GM21786 (cell line): ENCODE data around the gene OOSP1.
"Not testable (repeated sequence)": the region's sequence is repeated elsewhere in the genome, so short reads cannot be mapped to it uniquely, and the experiment has no call there.

Experiments used
- ATAC-seq: cut with Tn5 transposase; IDR thresholded peaks from one replicate; pipeline ENCODE4 v1.9.1; 2021; ENCODE audit not compliant: unreplicated experiment

OOSP1 gene

DNA sequence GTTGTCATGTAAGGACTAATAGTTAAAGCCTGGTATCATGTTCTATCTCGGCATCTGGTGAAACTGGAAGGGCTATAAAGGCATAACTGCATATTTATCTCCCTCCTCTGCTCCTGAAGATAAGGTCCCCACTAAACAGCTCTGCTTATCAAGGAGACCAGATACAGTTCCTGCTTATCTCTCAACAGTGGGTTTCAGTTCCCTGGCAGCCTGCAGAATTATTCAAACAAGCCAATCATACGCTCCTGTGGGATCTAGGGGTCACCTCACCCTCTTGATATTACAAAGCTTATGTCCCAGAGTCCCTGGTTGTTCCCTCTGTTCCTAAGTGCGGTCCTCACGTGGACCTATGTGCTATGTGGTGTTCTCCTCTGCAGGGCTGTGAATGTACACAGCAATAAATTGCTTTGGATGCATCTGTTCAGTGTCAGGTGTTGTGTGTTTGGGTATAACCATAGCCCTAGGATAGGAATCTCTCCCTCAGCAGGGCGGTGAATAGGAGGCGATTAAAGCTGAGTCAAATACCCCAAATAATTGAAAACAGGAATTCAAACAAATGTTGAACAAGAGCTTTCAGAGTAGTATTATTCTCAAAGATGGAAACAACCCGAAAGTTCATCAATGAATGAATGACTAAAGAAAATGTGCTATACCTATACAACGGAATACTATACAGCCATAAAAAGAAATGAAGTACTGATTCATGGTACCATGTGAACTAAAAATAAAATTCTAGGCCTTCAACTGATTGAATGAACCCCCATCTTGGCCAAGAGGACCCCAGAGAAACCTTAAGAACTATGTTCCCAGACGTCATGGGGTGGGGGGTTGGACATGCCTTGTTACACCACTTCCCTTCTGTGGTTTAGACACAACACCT is 22.5 kb downstream of the OOSP1 start:
- ATAC-seq, result no peak

DNA sequence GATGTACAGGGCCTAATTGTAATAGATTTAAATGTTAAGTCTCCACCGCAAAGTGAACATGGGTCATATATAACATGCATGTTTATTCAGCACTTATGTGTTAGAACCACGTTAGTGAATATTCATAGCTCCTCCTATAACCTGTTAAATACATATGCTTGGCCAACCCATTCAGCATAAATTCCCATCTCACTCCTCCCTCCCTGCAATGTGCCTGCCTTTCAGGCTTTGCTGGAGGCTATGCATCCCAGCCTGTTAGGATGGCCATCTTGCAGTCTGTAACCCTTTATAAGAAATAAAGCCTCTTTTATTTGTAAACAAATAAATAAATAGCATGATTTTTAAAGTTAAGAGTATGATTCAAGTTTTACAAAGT is 23.9 kb downstream of the OOSP1 start:
- no peak for ATAC-seq

DNA sequence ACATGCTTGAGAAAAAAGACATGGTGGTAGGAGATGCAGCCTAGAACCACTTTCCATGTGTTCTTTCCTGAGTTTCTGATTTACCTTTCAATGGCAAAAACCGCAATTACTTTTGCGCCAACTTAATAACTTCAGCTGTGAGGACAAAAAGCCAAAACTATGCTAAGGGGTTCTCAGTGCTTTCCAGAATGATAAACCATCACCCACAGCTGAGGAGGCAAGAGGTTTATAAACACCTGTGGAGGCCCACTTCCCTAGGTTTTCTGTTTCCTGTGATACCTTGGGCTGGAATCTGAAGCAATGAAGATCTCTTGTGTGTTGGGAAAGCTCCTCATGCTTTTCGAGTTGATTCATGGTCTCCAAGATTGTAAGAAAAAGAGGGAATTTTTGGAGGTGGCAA is 25.5 kb downstream of the OOSP1 start, which contains the start of gene OOSP4A:
Gene OOSP4A (plus strand): TSS at position 301 of the 400 bp plus-strand sequence. CDS start 0 bp downstream, at position 301.
- no peak for ATAC-seq

DNA sequence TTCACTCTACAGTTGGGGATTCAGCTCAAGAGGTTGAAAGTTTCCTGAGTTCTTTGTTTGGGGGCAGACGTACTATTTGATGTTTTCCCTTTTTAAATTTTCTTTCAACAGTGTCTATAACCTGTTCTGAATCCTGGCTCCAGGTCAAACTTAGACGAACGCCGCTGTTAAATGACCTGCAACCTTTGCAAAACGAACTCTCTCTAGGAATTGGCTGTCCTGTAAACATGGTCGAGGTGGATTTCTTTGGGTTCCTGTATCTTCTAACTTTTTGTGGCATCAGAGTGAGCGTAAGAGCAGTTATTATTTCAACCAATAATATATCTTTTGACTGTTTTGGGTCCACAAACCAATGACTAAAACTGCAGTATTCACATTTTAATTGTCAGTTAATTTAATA is 27.2 kb downstream of the OOSP1 start:
- no peak for ATAC-seq

DNA sequence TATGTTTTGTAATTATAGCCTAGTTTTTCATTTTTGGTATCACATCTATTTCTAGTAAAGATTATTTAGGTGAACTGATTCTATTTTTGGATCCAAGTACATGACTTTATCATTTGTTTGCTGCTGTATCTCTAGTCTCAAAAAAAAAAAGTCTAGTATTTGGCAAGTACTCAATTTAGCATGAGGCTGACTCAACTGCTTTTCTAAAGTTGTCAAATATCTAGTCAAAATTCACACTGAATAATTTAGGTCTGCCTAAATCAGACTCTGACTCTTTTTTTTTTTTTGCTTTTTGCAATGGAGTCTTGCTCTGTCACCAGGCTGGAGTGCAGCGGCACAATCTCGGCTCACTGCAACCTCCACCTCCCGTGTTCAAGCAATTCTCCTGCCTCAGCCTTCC is 28.0 kb downstream of the OOSP1 start:
- no peak for ATAC-seq

DNA sequence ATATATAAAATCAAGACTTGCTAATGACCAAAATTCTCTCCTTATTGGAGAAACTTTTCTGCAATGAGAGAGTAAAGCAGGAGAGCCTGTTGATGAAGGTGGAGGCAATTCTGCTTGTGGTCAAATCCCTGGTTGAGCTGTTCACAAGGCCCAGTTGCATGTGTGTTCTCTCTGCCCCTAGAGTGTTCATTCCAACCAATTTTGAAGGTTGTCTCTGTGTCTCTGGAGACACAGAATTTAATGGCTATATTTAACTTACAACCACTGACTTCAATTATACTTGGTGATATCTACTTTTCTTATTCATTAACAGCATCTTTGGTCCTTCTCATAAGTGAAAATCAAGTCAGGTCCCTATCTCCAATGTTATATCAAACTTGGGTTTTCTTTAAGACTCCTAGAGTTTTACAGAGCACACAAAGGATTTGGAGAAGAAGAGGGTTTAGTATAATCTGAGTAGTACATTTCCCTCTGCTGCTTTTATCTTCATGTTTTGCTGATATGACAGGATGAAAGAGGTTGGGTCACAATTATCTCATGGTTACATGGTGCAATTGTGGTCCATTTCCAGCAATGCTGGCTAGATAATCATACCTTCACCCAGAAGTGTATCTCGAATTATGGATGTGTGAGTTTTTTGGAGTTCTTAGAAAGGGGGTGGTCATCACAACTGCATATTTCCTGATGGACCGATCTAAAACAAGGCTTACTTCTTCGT is 29.6 kb downstream of the OOSP1 start:
- ATAC-seq, result no peak

DNA sequence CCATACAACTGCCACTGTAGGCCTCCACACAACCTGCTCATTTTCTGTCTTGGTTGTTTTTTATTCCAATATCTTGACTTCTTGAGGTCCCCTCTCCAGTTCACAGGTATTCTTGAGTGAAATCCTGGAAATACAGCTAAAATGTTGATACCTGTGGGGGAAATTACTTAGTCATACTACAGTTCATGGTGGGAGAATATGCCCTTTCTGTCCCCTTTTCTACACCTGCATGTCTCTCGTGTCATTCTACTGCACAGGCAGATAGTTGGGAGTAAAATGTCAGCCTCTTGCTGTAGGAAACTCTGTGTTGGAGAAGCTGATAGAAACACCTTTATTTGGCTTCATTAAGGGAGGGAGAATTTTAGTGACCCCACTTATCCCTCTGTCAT is 30.2 kb downstream of the OOSP1 start:
- ATAC-seq, result no peak

DNA sequence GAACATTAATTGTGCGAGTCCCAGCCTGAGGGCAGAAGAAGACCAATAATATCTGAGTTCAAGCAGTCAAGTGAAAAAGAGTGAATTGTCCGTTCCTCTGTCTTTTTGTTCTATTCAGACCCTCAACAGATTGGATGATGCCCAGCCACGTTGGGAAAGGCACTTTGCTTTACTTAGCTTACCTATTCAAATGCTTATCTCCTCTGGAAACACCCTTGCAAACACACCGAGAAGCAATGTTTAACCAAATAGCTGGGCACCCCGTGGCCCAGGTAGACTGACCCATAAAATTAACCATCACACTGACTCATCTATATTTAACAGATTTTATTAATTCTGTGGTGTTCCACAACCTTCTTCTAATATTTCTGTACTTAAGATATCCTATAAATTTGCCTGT is 34.9 kb downstream of the OOSP1 start:
- no peak for ATAC-seq

DNA sequence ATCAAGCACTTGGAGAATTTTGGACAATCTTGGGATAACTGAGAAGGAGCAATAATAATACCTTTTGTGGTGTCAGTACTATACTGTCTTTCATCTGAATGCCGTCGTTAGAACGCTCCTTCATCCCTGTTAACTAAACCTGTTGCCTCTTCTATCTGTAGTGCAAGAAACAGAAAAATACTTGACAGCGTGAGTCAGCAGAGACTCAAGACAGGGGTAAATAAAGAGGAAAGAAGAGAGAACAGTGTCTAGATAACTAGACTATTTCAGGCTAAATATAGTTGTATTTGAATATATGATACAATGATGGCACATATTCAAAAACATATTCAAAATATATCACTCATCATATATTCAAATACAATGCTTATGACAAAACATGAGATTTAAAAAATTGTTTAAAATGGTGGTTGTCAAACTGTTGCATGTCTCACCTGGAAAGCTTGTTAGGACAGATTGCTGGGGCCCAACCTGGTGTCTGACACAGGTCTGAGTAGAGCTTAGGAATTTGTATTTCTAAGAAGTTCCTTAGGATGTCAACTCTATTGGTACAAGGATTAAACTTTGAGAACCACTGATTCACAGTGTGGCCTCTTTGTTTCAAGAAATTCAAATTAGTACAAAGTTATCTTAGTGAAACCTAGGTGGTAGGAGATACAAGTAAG is 43.0 kb downstream of the OOSP1 start:
- ATAC-seq, result no peak

DNA sequence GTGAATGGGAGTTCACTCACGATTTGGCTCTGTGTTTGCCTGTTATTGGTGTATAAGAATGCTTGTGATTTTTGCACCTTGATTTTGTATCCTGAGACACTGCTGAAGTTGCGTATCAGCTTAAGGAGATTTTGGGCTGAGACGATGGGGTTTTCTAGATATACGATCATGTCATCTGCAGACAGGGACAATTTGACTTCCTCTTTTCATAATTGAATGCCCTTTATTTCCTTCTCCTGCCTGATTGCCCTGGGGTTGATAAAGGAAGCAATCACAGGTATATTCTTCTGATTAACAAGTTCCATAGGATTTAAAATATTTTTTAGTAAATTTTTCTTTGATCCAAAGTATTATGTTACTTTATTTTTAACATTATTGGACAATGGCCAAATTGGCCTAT is 43.8 kb downstream of the OOSP1 start:
- ATAC-seq, result not testable (repeated sequence)

DNA sequence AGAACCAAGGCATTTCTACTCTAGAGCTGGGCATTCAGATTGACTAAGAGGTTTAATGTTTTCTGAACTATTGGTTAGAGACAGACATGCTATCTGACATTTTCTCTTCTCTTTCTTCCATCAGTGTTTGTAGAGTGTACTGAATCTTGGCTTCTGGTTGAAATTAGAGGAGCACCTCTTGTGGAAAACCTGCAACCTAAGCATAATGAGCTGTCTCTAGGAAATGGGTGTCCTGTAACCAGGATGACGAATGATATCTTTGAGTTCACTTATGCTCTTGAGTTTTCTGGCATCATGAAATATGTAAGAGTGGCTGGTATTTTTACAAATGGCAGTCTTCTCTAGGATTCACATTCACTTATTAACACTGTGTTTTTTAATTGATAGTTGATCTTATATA is 45.0 kb downstream of the OOSP1 start:
- no peak for ATAC-seq

DNA sequence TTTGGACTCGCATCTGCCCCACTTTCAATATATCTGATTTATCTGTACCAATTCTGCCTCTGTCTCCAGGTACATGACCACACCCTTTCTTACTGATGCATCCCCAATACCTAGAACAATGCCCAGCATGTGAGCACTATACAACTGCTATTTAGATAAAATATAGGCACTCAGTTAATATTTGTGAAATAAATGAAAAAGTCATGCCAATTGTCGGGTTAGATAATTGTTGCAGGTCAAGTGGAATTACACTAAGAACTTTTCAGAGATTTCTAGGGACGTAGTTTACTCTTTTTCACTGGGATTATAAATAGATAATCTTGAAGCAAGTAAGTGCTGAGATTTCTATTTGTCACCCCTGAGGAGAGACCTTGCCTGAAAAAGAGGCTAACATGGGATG is 46.1 kb downstream of the OOSP1 start:
- no peak for ATAC-seq

DNA sequence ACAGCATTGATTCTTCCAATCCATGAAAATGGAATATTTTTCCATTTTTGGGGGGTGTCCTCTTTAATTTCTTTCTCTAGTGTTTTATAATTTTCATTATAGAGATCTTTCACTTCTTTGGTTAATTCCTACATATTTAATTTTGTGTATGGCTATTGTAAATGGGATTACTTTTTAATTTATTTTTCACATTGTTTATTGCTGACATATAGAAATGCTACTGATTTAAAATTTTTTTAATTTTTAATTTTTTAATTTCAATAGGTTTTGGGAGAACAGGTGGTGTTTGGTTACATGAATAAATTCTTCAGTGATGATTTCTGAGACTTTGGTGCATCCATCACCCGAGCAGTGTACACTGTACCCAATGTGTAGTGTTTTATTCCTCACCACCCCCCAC is 52.2 kb downstream of the OOSP1 start:
- no peak for ATAC-seq

DNA sequence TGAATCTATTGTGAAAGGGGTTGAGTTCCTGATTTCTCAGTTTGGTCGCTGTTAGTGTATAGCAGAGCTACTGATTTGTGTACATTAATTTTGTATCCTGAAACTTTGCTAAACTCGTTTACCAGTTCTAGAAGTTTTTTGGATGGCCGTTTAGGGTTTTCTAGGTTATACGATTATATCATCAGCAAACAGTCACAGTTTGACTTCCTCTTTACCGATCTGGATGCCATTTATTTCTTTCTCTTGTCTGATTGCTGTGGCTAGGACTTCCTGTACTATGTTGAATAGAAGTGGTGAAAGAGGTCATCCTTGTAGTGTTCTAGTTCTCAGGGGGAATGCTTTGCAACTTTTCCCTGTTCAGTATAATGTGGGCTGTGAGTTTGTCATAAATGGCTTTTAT is 54.2 kb downstream of the OOSP1 start:
- no peak for ATAC-seq

DNA sequence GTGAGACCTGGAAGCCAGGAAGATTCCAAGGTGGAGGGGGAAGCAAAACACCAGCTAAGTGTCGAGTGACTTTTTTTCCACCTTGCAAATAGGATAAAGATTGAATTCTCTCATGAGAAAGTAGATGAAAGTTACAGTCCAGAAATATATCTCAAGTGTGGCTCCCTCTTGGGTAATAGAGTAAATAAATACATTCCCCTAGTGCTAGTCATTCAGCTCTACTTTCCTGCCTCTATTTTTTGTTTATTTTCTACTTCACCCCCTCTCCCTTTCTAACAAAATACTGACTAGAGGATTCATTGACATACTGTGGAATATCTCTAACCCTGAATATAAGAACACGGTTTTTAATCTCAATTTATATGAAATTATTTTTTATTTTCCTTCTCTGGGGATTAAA is 59.6 kb downstream of the OOSP1 start:
- no peak for ATAC-seq

DNA sequence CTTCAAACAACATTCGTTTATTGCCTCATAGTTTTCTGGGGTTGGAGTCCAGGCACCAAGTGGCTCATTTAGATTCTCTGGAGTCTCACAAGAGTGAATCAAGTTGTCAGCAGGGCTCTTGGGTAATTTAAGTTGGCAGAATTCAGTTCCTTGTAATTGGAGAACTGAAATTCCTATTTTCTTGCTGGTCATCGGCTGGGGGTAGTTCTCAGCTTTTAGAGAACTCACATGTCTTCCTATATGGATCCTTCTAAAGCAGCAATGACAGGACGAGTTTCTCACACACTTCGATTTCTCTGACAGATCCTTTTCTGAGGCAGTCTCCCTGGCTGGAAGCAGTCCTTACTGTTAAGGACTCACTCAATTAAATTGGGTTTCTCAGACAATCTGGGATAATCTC is 61.5 kb downstream of the OOSP1 start:
- ATAC-seq, result no peak

DNA sequence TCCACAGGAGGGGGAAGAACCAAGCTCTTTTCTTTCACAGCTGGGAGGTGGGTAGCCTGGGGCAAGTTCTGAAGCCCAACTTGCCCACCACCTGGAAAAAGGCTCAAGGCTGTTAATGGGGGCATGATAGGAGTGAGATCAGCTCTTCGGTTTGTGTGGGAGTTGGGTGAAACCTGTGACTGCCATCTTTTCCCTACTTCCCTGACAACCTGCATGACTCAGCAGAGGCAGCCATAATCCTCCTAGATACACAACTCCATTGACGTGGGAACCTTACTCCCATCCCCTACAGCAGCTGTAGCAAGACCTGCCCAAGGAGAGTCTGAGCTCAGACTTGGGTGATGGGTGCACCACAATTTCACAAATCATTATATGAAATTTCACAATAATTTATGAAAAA is 65.5 kb downstream of the OOSP1 start:
- no peak for ATAC-seq

DNA sequence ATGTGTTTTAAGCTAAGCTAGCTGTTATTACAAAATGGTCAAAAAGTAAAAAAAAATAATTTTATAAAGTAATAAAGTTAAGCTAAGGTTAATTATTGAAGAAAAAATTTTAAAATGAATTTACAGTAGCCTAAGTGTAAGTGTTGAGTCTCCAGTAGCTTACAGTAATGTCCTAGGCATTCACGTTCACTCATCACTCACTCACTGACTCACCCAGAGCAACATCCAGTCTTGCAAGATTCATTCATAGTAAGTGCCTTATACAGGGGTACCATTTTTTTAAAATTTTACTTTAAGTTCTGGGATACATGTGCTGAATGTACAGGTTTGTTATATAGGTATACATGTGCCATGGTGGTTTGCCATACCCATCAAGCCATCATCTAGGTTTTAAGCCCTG is 67.1 kb downstream of the OOSP1 start:
- ATAC-seq, result no peak
